MCF 10A (cell line): ENCODE results near the gene CLCNKB. TPM values are rescaled to one million over a fixed set of nuclear protein-coding genes. Genes with fewer than 3 reads are reported as not detected.

ENCODE experiments used
- BruUV-seq: library from RNA; stranded (reverse); fragments of 400-500 nt; replicated peaks from 2 replicates; lab custom pipeline; 2021; lab: Mats Ljungman, UMichigan
- CTCF ChIA-PET: fragments of 300-600 bp; sonication (Branson Sonifier 250); formaldehyde crosslinking; extraction: SDS; loops from one replicate; lab custom pipeline; 2021; ENCODE audit warnings: antibody characterized with exemption, inconsistent platforms; lab: Yijun Ruan, JAX
- POLR2A ChIA-PET: fragments of 300-600, 350-650 bp; sonication (Branson Sonifier 250); formaldehyde crosslinking; extraction: SDS; loops from one replicate; lab custom pipeline; 2020; ENCODE audit warnings: antibody characterized with exemption, inconsistent platforms; lab: Yijun Ruan, JAX
- DNase-seq: peaks from one replicate; pipeline ENCODE4 v3.0.0-alpha.2; 2018; ENCODE audit not compliant: unreplicated experiment
- H3K27ac Mint-ChIP-seq: one replicate; pipeline ENCODE4 v1.8.0; 2022; ENCODE audit warnings: mild to moderate bottlenecking, low read depth, mixed read lengths; ENCODE audit not compliant: unreplicated experiment
- H3K27me3 Mint-ChIP-seq: one replicate; pipeline ENCODE4 v1.8.0; 2022; ENCODE audit warnings: mixed read lengths; ENCODE audit not compliant: insufficient read depth, unreplicated experiment
- H3K36me3 Mint-ChIP-seq: one replicate; pipeline ENCODE4 v1.8.0; 2022; ENCODE audit warnings: mild to moderate bottlenecking, moderate library complexity, mixed read lengths; ENCODE audit not compliant: insufficient read depth, unreplicated experiment
- H3K4me1 Mint-ChIP-seq: one replicate; pipeline ENCODE4 v1.8.0; 2022; ENCODE audit warnings: mixed read lengths; ENCODE audit not compliant: insufficient read depth, unreplicated experiment
- H3K4me3 Mint-ChIP-seq: one replicate; pipeline ENCODE4 v1.8.0; 2022; ENCODE audit warnings: mild to moderate bottlenecking, moderate library complexity, mixed read lengths; ENCODE audit not compliant: unreplicated experiment
- H3K9me3 Mint-ChIP-seq: one replicate; pipeline ENCODE4 v1.8.0; 2022; ENCODE audit warnings: mixed read lengths; ENCODE audit not compliant: unreplicated experiment
- CTCF ChIP-seq: fragments of 200-600 bp; IDR thresholded peaks from one replicate; pipeline ENCODE4 v1.8.0; 2022; ENCODE audit warnings: antibody characterized with exemption, mild to moderate bottlenecking; ENCODE audit not compliant: unreplicated experiment
- intact Hi-C: fragments of 100-400 bp; cut with micrococcal nuclease; formaldehyde crosslinking; loops from 2 replicates; pipeline ENCODE4 v1.14.1; 2022
- total RNA-seq: library from RNA; stranded (reverse); gene quantifications from 2 replicates; pipeline ENCODE4 v1.2.3, GENCODE V29; 2022

The CLCNKB gene
- total RNA-seq, 1 experiment from 2014 or later = not detected

GRCh38 chr1:16011936-16012589 is 31.5 kb upstream of the CLCNKB start:
- no peak overlapping the region for H3K27ac Mint-ChIP-seq
- POLR2A ChIA-PET = no interaction called here
- H3K4me3 Mint-ChIP-seq = no peak overlapping the region
- H3K4me1 Mint-ChIP-seq = peaks cover 26% of the 10 kb centered on the region
- H3K36me3 Mint-ChIP-seq = no peaks in the 10 kb centered on the region
- intact Hi-C loops = no loop called here
- no peak for TF ChIP-seq CTCF
- no peaks in the 10 kb centered on the region for H3K9me3 Mint-ChIP-seq
- H3K27me3 Mint-ChIP-seq = no peaks in the 10 kb centered on the region
- no peak for DNase-seq
- CTCF ChIA-PET = interaction anchor here (0.7 to 0.9 kb wide), 5 partner anchors 32 to 220 kb away, joined by 3 to 6 read pairs (median 4); partner anchors contain the start of gene CLCNKB
- no TSS peak for BruUV-seq

GRCh38 chr1:16012590-16013219 is 30.9 kb upstream of the CLCNKB start:
- Mint-ChIP-seq H3K4me3 (no peak overlapping the region), H3K4me1 (peaks cover 19% of the 10 kb centered on the region), H3K9me3 (no peaks in the 10 kb centered on the region), H3K27ac (no peak overlapping the region), H3K27me3 (no peaks in the 10 kb centered on the region), H3K36me3 (no peaks in the 10 kb centered on the region)
- intact Hi-C loops = no loop called here
- BruUV-seq = no TSS peak
- ChIA-PET POLR2A (no interaction called here), CTCF (interaction anchor here (0.8 to 0.9 kb wide), 3 partner anchors 43 to 177 kb away, joined by 4 to 6 read pairs (median 5); no protein-coding TSS in a partner anchor)
- no peak for TF ChIP-seq CTCF
- DNase-seq = peak; percentile 82

GRCh38 chr1:16013220-16013907 is 30.2 kb upstream of the CLCNKB start:
- intact Hi-C loops = no loop called here
- TF ChIP-seq CTCF = no peak
- H3K36me3 Mint-ChIP-seq = no peaks in the 10 kb centered on the region
- H3K4me1 Mint-ChIP-seq = peaks cover 13% of the 10 kb centered on the region
- CTCF ChIA-PET = interaction anchor here (0.6 to 1.3 kb wide), 2 partner anchors 19 to 210 kb away, joined by 3 to 7 read pairs; no protein-coding TSS in a partner anchor
- DNase-seq = peak; percentile 64
- H3K4me3 Mint-ChIP-seq = no peak overlapping the region
- no peaks in the 10 kb centered on the region for H3K27me3 Mint-ChIP-seq
- no peaks in the 10 kb centered on the region for H3K9me3 Mint-ChIP-seq
- no TSS peak for BruUV-seq
- H3K27ac Mint-ChIP-seq = peak overlapping the region; percentile 19
- POLR2A ChIA-PET = interaction anchor here (0.6 kb wide), 1 partner anchor 183 kb away, joined by 4 read pairs; no protein-coding TSS in a partner anchor

- Mint-ChIP-seq H3K27me3 (no peaks in the 10 kb centered on the region), H3K27ac (peak overlapping the region; percentile 19), H3K36me3 (no peaks in the 10 kb centered on the region), H3K9me3 (no peaks in the 10 kb centered on the region), H3K4me1 (peaks cover 13% of the 10 kb centered on the region), H3K4me3 (no peak overlapping the region)
- no TSS peak for BruUV-seq
- ChIA-PET CTCF (interaction anchor here (0.6 to 1.3 kb wide), 3 partner anchors 19 to 306 kb away, joined by 3 to 7 read pairs (median 4); no protein-coding TSS in a partner anchor), POLR2A (interaction anchor here (0.6 kb wide), 1 partner anchor 183 kb away, joined by 4 read pairs; no protein-coding TSS in a partner anchor)
- no peak for TF ChIP-seq CTCF
- intact Hi-C loops = no loop called here
- no peak for DNase-seq
These were observed 29.7 kb upstream of the CLCNKB start for GRCh38 chr1:16013908-16014258.
